Left ventricle myocardium inferior (tissue), 1 donor: ENCODE measurements around the gene ALG8. TPM values are rescaled to one million over a fixed set of nuclear protein-coding genes. Genes with fewer than 3 reads are reported as not detected.

ENCODE experiments used
- DNase-seq: peaks from one replicate; pipeline ENCODE4 v3.0.0-alpha.2; 2020
- H3K27ac ChIP-seq: fragments of 200-600 bp; replicated peaks from 2 replicates; pipeline ENCODE4 v1.8.0; 2021
- H3K27me3 ChIP-seq: fragments of 200-600 bp; 2 replicates; pipeline ENCODE4 v1.8.0; 2021; ENCODE audit warnings: low read depth
- H3K36me3 ChIP-seq: fragments of 200-600 bp; 2 replicates; pipeline ENCODE4 v1.8.0; 2021
- H3K4me1 ChIP-seq: fragments of 200-600 bp; 2 replicates; pipeline ENCODE4 v1.8.0; 2021
- H3K4me3 ChIP-seq: fragments of 200-600 bp; 2 replicates; pipeline ENCODE4 v1.8.0; 2021; ENCODE audit warnings: mild to moderate bottlenecking, moderate library complexity
- H3K9me3 ChIP-seq: fragments of 200-600 bp; replicated peaks from 2 replicates; pipeline ENCODE4 v1.8.0; 2021
- CTCF ChIP-seq: fragments of 200-600 bp; IDR thresholded peaks from 2 replicates; pipeline ENCODE4 v1.8.0; 2021; ENCODE audit warnings: antibody characterized with exemption, mild to moderate bottlenecking, borderline replicate concordance
- intact Hi-C: fragments of 100-400 bp; cut with micrococcal nuclease; formaldehyde crosslinking; loops from one replicate; pipeline ENCODE4 v1.11.0; 2022
- total RNA-seq: library from RNA; stranded (reverse); fragmentation: NEBNext Ultra II Directional; extraction: Animal tissue kit (Norgen Biotek cat#: 25700); gene quantifications from one replicate; pipeline ENCODE4 v1.2.1, GENCODE V29; 2021
- donor health status: DM: no; HTN: yes; CAD: no; lungs with severe emphysema.

ALG8 gene
- total RNA-seq, 1 donor from 2014 or later = 15.3 TPM

DNA sequence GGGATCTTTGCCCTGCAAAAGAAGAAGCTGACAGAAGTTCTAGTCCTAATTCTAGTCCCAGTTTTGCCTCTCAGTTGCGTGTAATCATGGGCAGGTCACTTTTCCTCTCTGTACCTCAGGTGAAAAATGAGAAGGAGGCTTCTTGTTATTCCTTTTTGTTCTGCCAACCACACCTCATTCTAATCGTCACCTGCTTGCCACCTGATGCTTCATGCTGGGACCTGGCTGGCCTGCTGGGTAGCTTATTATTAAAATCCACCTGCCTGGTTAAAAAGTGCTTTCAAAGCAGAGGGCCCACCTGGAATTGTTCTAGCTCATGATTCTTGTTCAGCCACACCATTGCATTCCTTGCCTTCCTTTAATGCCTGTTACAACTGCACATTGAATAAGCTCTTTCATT lies 8.4 kb upstream of the ALG8 start:
- Histone ChIP-seq H3K27ac (no peak overlapping the region), H3K9me3 (no peaks in the 10 kb centered on the region), H3K36me3 (peaks cover 2% of the 10 kb centered on the region), H3K4me1 (peaks cover 9% of the 10 kb centered on the region), H3K27me3 (no peaks in the 10 kb centered on the region), H3K4me3 (no peak overlapping the region)
- no peak for DNase-seq
- no peak for TF ChIP-seq CTCF
- intact Hi-C loops = no loop called here

- no peak for TF ChIP-seq CTCF
- DNase-seq = no peak
- Histone ChIP-seq H3K9me3 (no peaks in the 10 kb centered on the region), H3K4me1 (peaks cover 14% of the 10 kb centered on the region), H3K36me3 (peaks cover 8% of the 10 kb centered on the region), H3K27ac (no peak overlapping the region), H3K4me3 (no peak overlapping the region), H3K27me3 (no peaks in the 10 kb centered on the region)
- intact Hi-C loops = no loop called here
These were observed 6.1 kb upstream of the ALG8 start for GRCh38 chr11:78145511-78146025.

- Histone ChIP-seq H3K4me3 (peak overlapping the region; percentile 75), H3K9me3 (no peaks in the 10 kb centered on the region), H3K27me3 (no peaks in the 10 kb centered on the region), H3K36me3 (peaks cover 8% of the 10 kb centered on the region), H3K4me1 (peaks cover 27% of the 10 kb centered on the region), H3K27ac (peak overlapping the region; percentile 77)
- no peak for DNase-seq
- intact Hi-C loops = no loop called here
- TF ChIP-seq CTCF = no peak
These were observed 1.1 kb upstream of the ALG8 start for GRCh38 chr11:78140392-78141077.

GRCh38 chr11:78138694-78139421 lies 568 bp downstream of the ALG8 start:
- Histone ChIP-seq H3K27ac (peak overlapping the region; percentile 77), H3K4me1 (peaks cover 27% of the 10 kb centered on the region), H3K4me3 (peak overlapping the region; percentile 75), H3K36me3 (peaks cover 12% of the 10 kb centered on the region), H3K9me3 (no peaks in the 10 kb centered on the region), H3K27me3 (no peaks in the 10 kb centered on the region)
- TF ChIP-seq CTCF = no peak
- DNase-seq = no peak
- intact Hi-C loops = no loop called here

GRCh38 chr11:78138291-78138690 lies 1.1 kb downstream of the ALG8 start:
- H3K4me3 ChIP-seq = peak overlapping the region; percentile 75
- no peaks in the 10 kb centered on the region for H3K9me3 ChIP-seq
- no peak for DNase-seq
- no peak overlapping the region for H3K27ac ChIP-seq
- intact Hi-C loops = no loop called here
- peaks cover 12% of the 10 kb centered on the region for H3K36me3 ChIP-seq
- peaks cover 27% of the 10 kb centered on the region for H3K4me1 ChIP-seq
- TF ChIP-seq CTCF = no peak
- no peaks in the 10 kb centered on the region for H3K27me3 ChIP-seq
